HPDE6-E6E7 (cell line): ENCODE data around the gene NUP37.
"Not testable (repeated sequence)": the region's sequence is repeated elsewhere in the genome, so short reads cannot be mapped to it uniquely, and the experiment has no call there.

Experiments
- DNase-seq: peaks from one replicate; pipeline ENCODE4 v3.0.0; 2011; ENCODE audit warnings: missing footprints; ENCODE audit errors: extremely low spot score

The NUP37 gene

GRCh38 chr12:102089228-102089835, 30.6 kb downstream of the NUP37 start:
- not testable (repeated sequence) for DNase-seq

DNA sequence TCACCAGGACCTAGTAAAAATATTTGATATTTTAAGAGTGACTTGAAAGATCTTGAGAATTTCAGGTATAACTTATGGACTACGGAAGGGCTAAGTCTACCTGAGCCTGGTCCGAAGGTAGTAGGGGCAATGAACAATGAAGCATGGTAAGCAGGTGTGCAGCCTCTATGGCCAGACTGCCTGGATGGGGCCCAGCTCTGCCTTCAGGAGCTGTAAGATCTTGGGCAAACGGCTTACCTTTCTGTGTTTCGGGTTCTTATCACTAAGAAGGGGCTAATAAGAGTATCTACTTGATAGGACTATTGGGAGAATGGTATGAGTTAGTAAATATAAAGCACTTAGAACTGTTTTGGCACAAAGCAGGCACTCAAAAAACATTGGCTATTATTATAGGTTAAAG, 39.1 kb downstream of the NUP37 start:
- DNase-seq: no peak

GRCh38 chr12:102072092-102072491, 47.8 kb downstream of the NUP37 start:
- DNase-seq: not testable (repeated sequence)

DNA sequence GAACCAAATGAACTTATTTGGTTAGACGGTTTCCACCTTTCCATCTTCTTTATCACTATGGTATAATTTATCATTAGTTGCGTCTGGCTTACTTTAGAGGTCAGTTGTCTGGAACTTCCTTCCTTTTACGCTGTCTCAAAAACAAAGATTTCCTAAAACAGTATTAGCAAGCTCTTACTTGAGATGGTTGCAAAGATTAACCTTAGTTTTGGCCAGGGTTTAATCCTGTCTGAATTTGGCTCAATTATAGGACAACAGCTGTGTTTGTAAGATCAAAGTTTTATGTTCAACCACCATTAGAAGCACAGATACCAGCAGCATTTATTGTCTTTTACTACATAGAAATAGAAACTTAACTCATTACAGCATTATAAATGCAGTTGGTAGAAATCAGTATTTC, 50.2 kb downstream of the NUP37 start:
- DNase-seq: no peak

GRCh38 chr12:102067574-102068258, 52.2 kb downstream of the NUP37 start:
- no peak for DNase-seq

GRCh38 chr12:102064476-102064875, 55.4 kb downstream of the NUP37 start:
- no peak for DNase-seq

GRCh38 chr12:102063069-102063468, 56.8 kb downstream of the NUP37 start:
- no peak for DNase-seq

GRCh38 chr12:102062419-102062806, 57.5 kb downstream of the NUP37 start:
- no peak for DNase-seq

GRCh38 chr12:102061560-102062418, 58.1 kb downstream of the NUP37 start, which contains the start of gene WASHC3:
WASHC3 (minus strand) TSS chr12:102061991; CDS start chr12:102061962, 29 bp downstream.
- peak; percentile 85 for DNase-seq

DNA sequence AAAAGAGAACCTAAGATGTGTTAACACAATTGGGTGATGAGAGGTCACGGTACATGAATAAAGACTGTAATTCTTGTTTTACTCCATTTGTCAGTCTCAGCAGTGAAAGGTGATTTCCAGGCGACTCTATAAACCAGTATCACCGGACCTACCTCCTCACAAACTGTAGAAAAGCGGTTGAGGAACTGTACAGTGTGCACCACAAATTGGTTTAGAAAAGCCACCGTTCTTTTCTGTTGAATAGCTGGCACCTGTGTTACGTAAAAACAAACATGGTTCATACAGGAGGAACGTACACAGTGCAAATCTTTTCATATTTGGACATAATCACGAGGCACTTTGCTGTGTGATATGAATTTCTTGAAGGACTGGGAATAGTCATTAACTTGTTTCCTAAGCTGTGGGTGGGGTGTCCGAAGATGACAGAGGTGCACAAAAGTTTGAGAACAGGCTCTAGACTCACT, 58.8 kb downstream of the NUP37 start:
- DNase-seq: peak; percentile 7

GRCh38 chr12:102059343-102059742, 60.6 kb downstream of the NUP37 start:
- no peak for DNase-seq

GRCh38 chr12:102054345-102054744, 65.6 kb downstream of the NUP37 start:
- DNase-seq: no peak

GRCh38 chr12:102053062-102053349, 66.9 kb downstream of the NUP37 start:
- DNase-seq: no peak

- no peak for DNase-seq
Measured at GRCh38 chr12:102052192-102053061, 67.5 kb downstream of the NUP37 start.

DNA sequence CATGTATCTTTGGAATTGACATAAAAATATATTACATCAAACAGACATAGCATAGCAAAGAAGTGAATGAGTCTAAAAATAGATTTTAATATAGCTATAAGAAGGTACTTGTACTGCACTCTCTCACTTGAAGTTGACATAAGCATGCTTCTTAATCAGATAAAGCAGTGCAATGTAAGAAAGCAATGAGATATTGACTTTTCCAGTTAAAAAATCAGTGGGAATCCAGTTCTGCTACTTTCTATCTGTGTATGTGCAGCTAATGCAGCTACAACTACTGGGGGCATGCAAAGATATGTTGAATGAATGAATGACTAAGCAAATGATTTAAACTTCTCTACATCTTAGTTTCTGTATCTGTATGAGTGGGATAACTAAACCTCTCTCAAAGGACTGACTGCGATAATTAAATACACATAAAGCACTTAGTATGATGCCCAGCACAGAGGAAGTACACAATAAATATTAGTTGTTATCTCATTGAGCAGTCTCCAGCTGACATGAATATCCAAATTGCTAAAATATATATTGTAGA, 68.4 kb downstream of the NUP37 start:
- no peak for DNase-seq

- DNase-seq: no peak
Measured at GRCh38 chr12:102050660-102051430, 69.1 kb downstream of the NUP37 start.

DNA sequence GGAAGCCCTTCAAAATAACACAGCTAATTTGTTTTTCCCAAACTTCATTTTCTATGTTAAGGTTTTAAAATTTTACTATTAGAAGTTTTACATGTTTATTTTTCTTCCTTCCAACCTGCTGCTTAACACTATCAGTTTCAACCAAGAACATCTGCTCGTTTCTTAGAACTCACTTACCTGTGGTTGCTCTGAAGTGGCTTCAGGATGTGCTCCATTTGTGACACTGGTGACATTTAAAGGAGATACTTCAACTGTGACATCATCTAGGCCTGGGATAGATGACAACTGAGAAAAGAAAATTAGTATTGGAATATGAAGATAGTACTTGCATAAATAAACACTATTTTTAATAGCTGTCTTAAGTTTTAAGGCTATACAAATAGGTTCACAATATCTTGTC, 76.0 kb downstream of the NUP37 start:
- DNase-seq: no peak

- no peak for DNase-seq
Measured at GRCh38 chr12:102033991-102034745, 85.7 kb downstream of the NUP37 start.

DNA sequence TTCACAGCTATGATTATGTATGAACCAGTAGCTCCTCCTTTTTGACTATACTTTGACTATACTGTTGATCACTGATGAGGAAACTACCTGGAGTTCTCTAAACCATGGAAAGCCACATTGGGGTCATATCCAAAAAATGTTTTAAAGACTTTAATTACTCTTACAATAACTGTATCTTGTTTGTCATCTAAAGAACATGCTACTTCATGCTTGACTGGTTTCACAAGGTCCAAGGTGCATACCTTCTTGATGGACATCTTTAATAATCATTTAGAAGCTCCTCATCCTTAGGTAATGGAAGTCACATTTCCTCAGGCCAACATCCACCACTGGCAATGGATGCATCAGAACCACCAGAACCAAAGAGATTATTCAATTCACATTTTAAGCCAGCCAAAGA, 88.1 kb downstream of the NUP37 start:
- DNase-seq: no peak

DNA sequence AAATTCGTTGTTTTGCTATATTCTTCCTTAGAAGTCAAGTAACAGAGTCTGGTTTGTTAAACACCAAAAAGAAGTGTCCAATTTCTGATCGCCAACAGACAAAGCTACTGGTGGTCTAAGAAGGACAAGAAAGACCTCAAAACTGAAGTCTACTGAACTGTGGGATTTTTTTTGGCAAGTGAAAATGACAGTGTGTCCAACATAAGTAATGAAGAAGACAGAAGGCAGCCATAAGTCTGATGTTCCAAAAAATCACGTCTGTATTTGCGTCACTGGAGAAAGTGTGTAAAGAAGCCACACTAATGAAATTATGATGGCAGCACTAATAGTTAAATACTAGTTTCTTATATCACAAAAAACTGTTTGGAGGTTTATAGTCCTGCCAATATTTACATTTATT, 90.8 kb downstream of the NUP37 start:
- DNase-seq: no peak
